Peyer's patch (tissue), 4 donors: ENCODE measurements around the gene PQBP1.

Source experiments
- CTCF ChIP-seq, 6 experiments: fragments of 450-650 bp in 4 of 6; fragments of 200-600 bp in 2 of 6; sonication (generic) in 1 of 6; IDR thresholded peaks; one replicate each; pipeline ENCODE4 v1.5.1; 2017 to 2019; ENCODE audit warnings: antibody characterized with exemption in 6 of 6, mild to moderate bottlenecking in 3 of 6, moderate library complexity in 1 of 6
- POLR2A ChIP-seq, 2 donors: fragments of 450-650 bp; IDR thresholded peaks; one replicate each; pipeline ENCODE4 v1.5.1; 2017; ENCODE audit warnings: antibody characterized with exemption in 2 of 2, mild to moderate bottlenecking in 2 of 2, moderate library complexity in 2 of 2

DNA sequence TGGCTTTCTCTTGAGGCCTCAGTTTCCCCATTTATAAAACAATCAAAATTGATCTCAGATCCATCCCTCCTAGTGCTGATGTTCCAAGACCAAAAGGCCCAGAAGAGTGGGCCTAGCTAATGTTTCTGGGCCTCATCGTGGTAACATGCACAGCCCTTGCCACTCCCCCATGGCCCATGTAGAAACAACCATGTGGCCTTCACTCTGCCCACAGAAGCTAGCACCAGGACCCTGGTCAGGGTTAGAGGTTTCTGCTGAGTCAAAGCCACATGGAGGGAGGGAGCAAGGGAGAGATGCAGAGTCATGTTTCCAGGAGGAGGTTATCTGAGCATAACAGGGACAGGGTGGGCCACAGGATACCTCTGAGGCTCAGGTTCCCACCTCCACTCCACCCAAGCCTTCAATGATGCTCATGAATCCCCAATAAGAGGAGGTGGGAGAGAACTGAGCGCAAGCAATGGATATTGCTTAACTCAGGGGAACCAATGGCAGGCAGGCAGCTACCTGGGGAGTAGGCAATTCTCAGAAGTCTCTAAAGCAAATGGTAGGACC is 42.8 kb downstream of the PQBP1 start:
- TF ChIP-seq CTCF (IDR thresholded peaks at IDR 0.05) (no peak), POLR2A (IDR thresholded peaks at IDR 0.05) (no peak)
